ENCODE measurements around the gene PNN. TPM values are rescaled to one million over a fixed set of nuclear protein-coding genes. Genes with fewer than 3 reads are reported as not detected.
A peak's percentile ranks its signal among the peaks of the same experiment; 100 is the strongest.
"Not testable (repeated sequence)": the region's sequence is repeated elsewhere in the genome, so short reads cannot be mapped to it uniquely, and the experiment has no call there.

PNN gene
- total RNA-seq, 1 donor from 2014 or later = 95.7 TPM

DNA sequence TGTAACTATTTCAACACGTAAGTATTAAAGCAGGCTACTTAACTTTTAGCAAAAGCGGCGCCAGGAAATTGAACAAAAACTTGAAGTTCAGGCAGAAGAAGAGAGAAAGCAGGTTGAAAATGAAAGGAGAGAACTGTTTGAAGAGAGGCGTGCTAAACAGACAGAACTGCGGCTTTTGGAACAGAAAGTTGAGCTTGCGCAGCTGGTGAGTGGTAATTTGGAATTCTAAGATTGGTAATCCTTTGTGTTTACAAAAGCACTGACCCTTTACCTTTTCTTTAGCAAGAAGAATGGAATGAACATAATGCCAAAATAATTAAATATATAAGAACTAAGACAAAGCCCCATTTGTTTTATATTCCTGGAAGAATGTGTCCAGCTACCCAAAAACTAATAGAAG, 4.0 kb downstream of the PNN start:
- peaks cover 7% of the 10 kb centered on the region for H3K4me1 Mint-ChIP-seq (ENCODE audit: unreplicated experiment)
- DNase-seq (ENCODE audit: extremely low spot score, unreplicated experiment) = no peak
- no peak overlapping the region for H3K27ac Mint-ChIP-seq
- no peaks in the 10 kb centered on the region for H3K27me3 Mint-ChIP-seq
- no peak overlapping the region for H3K4me3 Mint-ChIP-seq
- no peaks in the 10 kb centered on the region for H3K9me3 Mint-ChIP-seq
- H3K36me3 Mint-ChIP-seq = peaks cover 39% of the 10 kb centered on the region
- TF ChIP-seq, protein P1, sequence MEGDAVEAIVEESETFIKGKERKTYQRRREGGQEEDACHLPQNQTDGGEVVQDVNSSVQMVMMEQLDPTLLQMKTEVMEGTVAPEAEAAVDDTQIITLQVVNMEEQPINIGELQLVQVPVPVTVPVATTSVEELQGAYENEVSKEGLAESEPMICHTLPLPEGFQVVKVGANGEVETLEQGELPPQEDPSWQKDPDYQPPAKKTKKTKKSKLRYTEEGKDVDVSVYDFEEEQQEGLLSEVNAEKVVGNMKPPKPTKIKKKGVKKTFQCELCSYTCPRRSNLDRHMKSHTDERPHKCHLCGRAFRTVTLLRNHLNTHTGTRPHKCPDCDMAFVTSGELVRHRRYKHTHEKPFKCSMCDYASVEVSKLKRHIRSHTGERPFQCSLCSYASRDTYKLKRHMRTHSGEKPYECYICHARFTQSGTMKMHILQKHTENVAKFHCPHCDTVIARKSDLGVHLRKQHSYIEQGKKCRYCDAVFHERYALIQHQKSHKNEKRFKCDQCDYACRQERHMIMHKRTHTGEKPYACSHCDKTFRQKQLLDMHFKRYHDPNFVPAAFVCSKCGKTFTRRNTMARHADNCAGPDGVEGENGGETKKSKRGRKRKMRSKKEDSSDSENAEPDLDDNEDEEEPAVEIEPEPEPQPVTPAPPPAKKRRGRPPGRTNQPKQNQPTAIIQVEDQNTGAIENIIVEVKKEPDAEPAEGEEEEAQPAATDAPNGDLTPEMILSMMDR (conservative IDR thresholded peaks at IDR 0.05) = no peak

DNA sequence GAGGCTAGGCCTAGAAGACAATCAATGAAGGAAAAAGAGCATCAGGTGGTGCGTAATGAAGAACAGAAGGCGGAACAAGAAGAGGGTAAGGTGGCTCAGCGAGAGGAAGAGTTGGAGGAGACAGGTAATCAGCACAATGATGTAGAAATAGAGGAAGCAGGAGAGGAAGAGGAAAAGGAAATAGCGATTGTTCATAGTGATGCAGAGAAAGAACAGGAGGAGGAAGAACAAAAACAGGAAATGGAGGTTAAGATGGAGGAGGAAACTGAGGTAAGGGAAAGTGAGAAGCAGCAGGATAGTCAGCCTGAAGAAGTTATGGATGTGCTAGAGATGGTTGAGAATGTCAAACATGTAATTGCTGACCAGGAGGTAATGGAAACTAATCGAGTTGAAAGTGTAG, 5.5 kb downstream of the PNN start:
- Mint-ChIP-seq H3K36me3 (peaks cover 38% of the 10 kb centered on the region), H3K4me3 (no peak overlapping the region), H3K27me3 (no peaks in the 10 kb centered on the region), H3K9me3 (no peaks in the 10 kb centered on the region), H3K4me1 (ENCODE audit: unreplicated experiment) (peaks cover 7% of the 10 kb centered on the region), H3K27ac (no peak overlapping the region)
- TF ChIP-seq, protein P1 (conservative IDR thresholded peaks at IDR 0.05) = no peak
- DNase-seq (ENCODE audit: extremely low spot score, unreplicated experiment) = no peak

DNA sequence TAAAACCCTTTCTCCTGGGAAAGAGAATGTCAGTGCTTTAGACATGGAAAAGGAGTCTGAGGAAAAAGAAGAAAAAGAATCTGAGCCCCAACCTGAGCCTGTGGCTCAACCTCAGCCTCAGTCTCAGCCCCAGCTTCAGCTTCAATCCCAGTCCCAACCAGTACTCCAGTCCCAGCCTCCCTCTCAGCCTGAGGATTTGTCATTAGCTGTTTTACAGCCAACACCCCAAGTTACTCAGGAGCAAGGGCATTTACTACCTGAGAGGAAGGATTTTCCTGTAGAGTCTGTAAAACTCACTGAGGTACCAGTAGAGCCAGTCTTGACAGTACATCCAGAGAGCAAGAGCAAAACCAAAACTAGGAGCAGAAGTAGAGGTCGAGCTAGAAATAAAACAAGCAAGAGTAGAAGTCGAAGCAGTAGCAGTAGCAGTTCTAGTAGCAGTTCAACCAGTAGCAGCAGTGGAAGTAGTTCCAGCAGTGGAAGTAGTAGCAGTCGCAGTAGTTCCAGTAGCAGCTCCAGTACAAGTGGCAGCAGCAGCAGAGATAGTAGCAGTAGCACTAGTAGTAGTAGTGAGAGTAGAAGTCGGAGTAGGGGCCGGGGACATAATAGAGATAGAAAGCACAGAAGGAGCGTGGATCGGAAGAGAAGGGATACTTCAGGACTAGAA, 6.1 kb downstream of the PNN start:
- H3K27me3 Mint-ChIP-seq = no peaks in the 10 kb centered on the region
- H3K4me3 Mint-ChIP-seq = no peak overlapping the region
- peaks cover 35% of the 10 kb centered on the region for H3K36me3 Mint-ChIP-seq
- no peak overlapping the region for H3K27ac Mint-ChIP-seq
- H3K4me1 Mint-ChIP-seq (ENCODE audit: unreplicated experiment) = peaks cover 7% of the 10 kb centered on the region
- TF ChIP-seq, protein P1 (conservative IDR thresholded peaks at IDR 0.05) = no peak
- H3K9me3 Mint-ChIP-seq = no peaks in the 10 kb centered on the region
- no peak for DNase-seq (ENCODE audit: extremely low spot score, unreplicated experiment)

DNA sequence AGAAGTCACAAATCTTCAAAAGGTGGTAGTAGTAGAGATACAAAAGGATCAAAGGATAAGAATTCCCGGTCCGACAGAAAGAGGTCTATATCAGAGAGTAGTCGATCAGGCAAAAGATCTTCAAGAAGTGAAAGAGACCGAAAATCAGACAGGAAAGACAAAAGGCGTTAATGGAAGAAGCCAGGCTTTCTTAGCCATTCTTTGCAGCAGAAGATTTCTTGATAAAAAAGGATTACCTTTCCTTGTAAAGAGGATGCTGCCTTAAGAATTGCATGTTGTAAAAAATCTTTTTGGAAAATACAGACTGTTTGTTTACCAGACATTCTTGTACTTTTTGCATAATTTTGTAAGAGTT, 6.6 kb downstream of the PNN start:
- H3K27me3 Mint-ChIP-seq = no peaks in the 10 kb centered on the region
- no peak overlapping the region for H3K27ac Mint-ChIP-seq
- DNase-seq (ENCODE audit: extremely low spot score, unreplicated experiment) = no peak
- H3K4me1 Mint-ChIP-seq (ENCODE audit: unreplicated experiment) = peaks cover 6% of the 10 kb centered on the region
- TF ChIP-seq, protein P1 (conservative IDR thresholded peaks at IDR 0.05) = no peak
- peaks cover 34% of the 10 kb centered on the region for H3K36me3 Mint-ChIP-seq
- H3K4me3 Mint-ChIP-seq = no peak overlapping the region
- H3K9me3 Mint-ChIP-seq = no peaks in the 10 kb centered on the region

DNA sequence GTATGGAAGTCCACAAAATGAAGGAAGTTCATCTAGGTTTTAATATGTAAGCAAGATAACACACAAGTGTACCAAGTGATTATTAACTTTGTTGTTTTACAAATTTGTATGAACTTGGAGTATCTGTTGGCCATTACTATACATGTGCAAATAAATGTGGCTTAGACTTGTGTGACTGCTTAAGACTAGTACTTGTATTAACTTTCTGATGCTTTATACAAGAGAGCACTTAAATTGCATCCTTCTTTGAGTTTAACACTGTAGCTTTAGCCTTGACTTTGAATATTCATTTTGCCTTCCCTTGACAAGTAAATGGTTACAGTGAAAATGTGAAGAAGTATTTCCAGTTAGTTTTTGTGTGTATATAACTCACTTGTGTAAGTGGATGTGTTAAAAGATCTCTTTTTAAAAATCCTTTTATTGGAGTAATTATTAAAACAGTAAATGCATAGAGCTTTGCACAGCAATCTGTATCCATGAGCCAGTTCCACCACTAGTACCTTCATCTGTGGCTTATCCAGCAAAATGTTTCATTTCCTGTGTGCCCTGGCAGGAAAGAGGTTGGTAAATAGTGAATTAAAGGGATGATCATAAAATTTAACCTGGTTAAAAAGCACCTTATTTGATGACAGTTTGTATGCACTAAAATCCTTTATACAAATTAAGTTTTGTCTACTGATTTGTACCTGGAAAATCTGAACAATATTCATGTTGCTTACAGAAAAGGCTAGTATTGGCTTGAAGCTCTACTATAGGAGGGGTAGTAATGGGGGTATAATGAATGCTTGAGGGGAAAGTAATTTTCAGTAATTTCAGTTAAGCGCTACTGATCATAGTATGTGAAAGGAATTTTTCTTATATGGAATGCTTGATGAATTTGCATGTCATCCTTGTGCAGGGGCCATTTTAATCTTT, 8.0 kb downstream of the PNN start:
- TF ChIP-seq, protein P1 (conservative IDR thresholded peaks at IDR 0.05) = no peak
- Mint-ChIP-seq H3K4me3 (no peak overlapping the region), H3K9me3 (no peaks in the 10 kb centered on the region), H3K27ac (peak overlapping the region; percentile 39), H3K27me3 (no peaks in the 10 kb centered on the region), H3K36me3 (peaks cover 25% of the 10 kb centered on the region), H3K4me1 (ENCODE audit: unreplicated experiment) (no peaks in the 10 kb centered on the region)
- no peak for DNase-seq (ENCODE audit: extremely low spot score, unreplicated experiment)

DNA sequence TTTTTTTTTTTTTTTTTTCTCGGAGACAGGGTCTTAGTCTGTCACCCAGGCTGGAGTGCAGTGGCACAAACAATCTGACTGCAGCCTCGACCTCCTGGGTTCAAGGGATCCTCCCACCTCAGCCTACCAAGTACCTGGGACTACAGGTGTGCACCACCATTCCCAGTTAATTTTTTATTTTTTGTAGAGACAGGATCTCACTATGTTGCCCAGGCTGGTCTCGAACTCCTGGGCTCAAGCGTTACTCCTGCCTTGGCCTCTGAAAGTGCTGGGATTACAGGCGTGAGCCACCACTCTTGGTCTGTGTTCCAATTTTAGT, 8.6 kb downstream of the PNN start:
- not testable (repeated sequence) for H3K4me1 Mint-ChIP-seq (ENCODE audit: unreplicated experiment); DNase-seq (ENCODE audit: extremely low spot score, unreplicated experiment); H3K27me3 Mint-ChIP-seq; H3K9me3 Mint-ChIP-seq; H3K27ac Mint-ChIP-seq; H3K4me3 Mint-ChIP-seq
- H3K36me3 Mint-ChIP-seq = peaks cover 25% of the 10 kb centered on the region

Data from type B pancreatic cell (in vitro differentiated cells).